Endothelial cell of hepatic sinusoid (primary cell): ENCODE measurements around the gene C6.

Source experiments
- in situ Hi-C: cut with HindIII; loops from 2 replicates; pipeline ENCODE4 v1.10.0; 2017; ENCODE audit warnings: low sequenced_read_pairs

Gene C6

DNA sequence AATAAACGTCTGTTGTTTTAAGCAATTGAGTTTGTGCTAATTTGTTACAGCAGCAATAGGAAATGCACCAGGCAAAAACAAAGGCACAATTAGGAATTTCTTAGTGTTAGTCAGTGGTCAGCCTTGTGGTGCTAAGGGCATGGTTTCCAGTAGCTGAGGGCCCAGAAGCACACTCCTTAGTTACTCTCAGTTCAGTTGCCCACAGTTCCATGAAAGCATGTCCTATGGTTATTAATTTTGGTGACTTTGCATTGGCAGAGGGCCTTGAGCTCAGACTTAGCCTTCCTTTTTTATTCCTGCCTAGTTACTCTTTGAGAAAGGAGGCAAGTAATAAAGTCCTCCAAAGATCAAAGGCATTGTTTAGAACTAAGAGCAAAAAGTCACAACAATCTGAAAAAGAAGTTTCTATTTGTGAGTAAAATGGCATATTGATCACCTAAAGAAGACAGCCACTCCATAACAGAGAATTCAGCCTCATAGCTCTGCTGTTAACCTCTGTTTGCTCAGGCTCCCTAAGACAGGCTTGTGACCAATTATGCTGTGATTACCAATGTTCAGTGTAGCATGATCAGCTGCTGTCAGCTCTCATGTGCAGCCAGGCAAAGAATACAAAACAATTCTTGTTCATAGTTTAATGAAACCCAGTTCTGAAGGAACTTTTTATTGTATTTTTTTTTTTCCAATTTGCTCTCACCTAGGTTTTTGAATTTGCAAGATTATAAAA, 85.2 kb downstream of the C6 start:
- in situ Hi-C loops, result no loop called here

GRCh38 chr5:41122459-41122858, 90.9 kb downstream of the C6 start:
- in situ Hi-C loops, result no loop called here

DNA sequence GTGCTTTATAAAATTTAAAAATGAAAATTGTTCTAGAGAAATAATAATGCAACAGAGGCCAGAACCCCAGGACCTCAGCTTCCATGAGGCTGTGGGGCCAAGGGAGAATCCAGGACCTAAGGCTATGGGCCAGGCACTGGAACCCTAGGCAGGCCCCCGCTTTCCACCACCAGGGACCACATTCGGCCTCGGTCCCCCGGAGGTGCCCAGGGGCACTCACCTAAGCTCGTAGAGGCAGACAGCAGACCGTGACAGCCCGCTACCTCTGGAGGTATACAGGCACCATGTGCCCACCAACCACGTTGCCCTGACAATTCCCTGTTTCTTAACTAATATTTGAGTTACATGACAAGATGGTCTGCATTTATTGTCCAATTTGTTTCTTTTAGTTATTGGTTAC, 92.7 kb downstream of the C6 start:
- in situ Hi-C loops, result no loop called here

DNA sequence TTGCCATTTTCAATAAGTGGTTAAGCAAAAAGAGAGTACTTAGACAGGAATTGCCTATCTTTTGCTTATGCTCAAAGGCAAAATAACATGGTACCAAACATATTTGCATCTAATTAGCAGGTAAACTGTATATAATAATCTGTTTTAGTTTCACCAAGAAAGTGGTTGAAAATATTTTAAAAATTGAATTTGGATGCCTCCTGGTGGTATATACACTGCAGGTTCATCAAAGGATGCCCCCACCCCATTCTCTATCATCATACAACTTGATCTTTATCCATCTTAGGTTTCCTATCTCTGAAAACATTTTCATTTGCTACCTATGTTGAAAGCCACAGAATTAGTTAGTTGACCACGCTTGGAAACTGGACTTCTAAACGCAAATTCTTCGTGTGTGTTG, 95.2 kb downstream of the C6 start:
- in situ Hi-C loops, result no loop called here

DNA sequence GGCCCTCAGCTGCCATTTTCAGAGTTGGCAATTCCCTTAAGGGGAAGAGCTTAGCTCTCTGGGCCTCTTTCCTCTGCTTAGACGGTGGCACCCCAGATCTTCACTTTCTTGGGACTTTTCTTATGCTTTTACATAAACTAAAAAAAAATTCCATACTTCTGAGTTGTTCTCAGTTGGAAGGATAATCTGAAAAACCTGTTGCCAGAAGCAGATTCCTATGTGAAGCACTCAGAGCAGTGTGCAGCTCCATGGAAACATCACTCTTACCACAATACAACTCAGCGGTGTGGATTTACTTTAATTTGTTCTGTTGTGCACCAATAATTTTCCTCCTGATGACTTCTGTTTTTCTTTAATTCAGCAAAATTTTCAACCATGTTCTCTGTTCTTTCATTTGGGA, 98.1 kb downstream of the C6 start:
- in situ Hi-C loops, result no loop called here

- in situ Hi-C loops, result no loop called here
These were observed 100.6 kb downstream of the C6 start for GRCh38 chr5:41112486-41113455.

DNA sequence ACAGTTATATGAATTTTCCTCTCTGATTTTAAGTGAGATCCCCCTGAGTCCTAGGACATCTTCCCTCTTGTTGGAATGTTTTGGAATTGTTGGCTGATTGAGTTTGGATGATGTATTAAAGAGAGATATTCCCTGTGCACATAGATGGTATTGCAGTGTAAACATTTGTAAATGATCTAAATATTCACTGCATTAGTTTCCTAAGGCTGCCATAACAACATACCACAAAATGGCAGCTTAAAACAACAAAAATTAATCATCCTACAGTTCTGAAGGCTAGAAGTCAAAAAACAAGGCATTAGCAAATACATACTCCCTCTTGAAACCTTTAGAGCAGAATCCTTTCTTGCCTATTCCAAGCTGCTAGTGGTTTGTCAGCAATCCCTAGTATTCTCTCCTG, 104.1 kb downstream of the C6 start:
- in situ Hi-C loops, result no loop called here

DNA sequence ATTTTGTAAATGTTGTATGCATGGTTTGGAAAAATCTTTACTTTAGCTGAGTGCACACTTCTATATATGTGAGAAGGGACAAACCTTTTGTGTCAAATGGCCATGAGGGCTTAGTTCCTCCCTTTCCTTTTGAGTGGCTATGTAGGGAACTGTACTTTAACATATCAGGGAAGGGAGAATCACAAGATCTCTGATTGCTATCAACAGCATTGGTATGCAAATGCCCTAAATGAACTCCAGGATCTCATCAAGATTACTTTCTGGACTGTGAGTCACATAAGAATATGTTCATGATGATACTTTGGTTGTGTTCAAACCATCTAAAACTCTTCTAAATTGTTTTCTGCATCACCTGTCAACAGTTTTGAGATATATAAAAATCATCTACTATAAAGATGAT, 111.0 kb downstream of the C6 start:
- in situ Hi-C loops, result no loop called here

DNA sequence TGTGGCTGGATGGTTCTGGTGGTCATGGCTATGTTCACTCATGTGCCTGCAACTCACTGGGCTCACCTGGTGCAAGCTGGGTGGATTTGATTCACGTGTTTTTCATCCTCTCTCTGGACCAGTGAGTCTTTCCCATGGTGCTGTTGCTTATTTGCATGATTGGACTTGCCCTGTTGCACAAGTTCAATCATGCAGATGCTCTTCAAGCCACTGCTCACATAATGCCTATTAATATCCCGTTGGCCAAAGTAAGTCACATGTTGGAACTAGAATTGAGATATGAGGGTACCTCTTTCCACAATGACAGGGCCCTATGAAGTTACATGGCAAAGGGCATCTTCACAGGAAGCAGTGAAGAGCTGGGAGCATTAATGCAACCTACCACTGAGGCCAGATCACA, 115.7 kb downstream of the C6 start:
- in situ Hi-C loops, result no loop called here

GRCh38 chr5:41095324-41096101, 117.8 kb downstream of the C6 start:
- in situ Hi-C loops, result no loop called here

GRCh38 chr5:41094871-41095270, 118.5 kb downstream of the C6 start:
- in situ Hi-C loops, result no loop called here

DNA sequence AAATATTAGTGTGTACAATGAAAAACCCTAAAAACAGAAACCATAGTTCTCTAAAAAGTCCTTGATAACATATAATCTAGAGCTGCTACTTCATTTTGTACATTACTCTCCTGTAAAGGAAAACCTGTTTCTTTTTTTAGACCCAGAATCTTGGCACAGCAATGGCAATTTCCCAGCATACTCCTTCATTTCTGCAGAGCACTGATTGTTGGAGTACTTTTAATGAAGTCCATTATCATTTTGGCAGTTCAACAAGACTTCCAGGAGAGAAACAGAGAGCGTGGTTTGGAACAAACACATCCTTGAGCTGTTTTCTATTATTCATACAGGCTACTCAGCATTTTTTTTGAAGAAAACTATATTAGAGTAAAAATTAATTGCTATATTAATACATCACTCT, 119.5 kb downstream of the C6 start:
- in situ Hi-C loops, result no loop called here
